Hepatocyte (in vitro differentiated cells): ENCODE data around the gene MEGF8.

Experiments used
- EZH2 ChIP-seq: fragments of 200-600 bp; sonication (generic); IDR thresholded peaks from 2 replicates; pipeline ENCODE4 v1.6.1; 2016; ENCODE audit warnings: antibody characterized with exemption, mild to moderate bottlenecking, borderline replicate concordance
- TF ChIP-seq, protein P1 (sequence below): fragments of 200-600 bp; sonication (generic); IDR thresholded peaks from 2 replicates; pipeline ENCODE4 v1.5.1; 2016; ENCODE audit warnings: antibody characterized with exemption, mild to moderate bottlenecking; ENCODE audit not compliant: poor library complexity

DNA sequence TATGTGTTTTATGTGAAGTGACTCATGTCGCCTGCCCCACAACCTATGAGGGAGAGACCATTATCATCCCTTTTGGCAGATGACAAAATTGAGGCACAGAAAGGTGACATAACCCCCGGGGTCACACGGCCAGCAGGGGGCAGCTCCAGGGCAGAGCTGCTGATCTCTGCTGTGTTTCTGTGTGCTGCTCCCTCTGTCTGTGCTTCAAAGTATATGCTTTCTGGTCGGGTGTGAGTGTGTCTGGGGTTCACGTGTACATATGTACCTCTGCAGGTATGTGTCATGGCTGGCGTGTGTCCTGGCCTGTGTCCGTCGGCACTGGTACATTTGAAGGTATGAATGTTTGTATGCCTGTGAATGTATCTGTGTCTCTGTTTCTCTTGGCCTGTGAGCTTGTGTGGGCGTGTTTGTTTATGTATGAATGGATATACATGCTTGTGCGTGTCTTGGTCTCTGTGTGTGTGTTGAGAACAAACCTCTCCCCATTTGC, 94.7 kb downstream of the MEGF8 start:
- TF ChIP-seq, protein P1, sequence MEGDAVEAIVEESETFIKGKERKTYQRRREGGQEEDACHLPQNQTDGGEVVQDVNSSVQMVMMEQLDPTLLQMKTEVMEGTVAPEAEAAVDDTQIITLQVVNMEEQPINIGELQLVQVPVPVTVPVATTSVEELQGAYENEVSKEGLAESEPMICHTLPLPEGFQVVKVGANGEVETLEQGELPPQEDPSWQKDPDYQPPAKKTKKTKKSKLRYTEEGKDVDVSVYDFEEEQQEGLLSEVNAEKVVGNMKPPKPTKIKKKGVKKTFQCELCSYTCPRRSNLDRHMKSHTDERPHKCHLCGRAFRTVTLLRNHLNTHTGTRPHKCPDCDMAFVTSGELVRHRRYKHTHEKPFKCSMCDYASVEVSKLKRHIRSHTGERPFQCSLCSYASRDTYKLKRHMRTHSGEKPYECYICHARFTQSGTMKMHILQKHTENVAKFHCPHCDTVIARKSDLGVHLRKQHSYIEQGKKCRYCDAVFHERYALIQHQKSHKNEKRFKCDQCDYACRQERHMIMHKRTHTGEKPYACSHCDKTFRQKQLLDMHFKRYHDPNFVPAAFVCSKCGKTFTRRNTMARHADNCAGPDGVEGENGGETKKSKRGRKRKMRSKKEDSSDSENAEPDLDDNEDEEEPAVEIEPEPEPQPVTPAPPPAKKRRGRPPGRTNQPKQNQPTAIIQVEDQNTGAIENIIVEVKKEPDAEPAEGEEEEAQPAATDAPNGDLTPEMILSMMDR, result peak; percentile 48
- no peak for TF ChIP-seq EZH2
